ENCODE data around the gene IFNA17.

Gene IFNA17

GRCh38 chr9:21266733-21267484 lies 38.9 kb upstream of the IFNA17 start (continued):
- TF ChIP-seq ZNF18 (tag by site-specific recombination; IDR thresholded peaks at IDR 0.05) = no peak
- no peak for TF ChIP-seq KLF8 (tag by site-specific recombination; IDR thresholded peaks at IDR 0.05)
- TF ChIP-seq ZNF830 (tag by site-specific recombination; IDR thresholded peaks at IDR 0.05; ENCODE audit: low read depth) = no peak
- no peak for TF ChIP-seq ZNF555 (tag by site-specific recombination; conservative IDR thresholded peaks at IDR 0.05)

- CTCF ChIA-PET = interaction anchor here (0.6 to 0.8 kb wide), 4 partner anchors 12 to 1469 kb away, joined by 4 to 6 read pairs (median 6); no protein-coding TSS in a partner anchor
- Histone ChIP-seq H3K4me1 (ENCODE audit: control insufficient read depth, insufficient read depth, low read length) (no peaks in the 10 kb centered on the region), H3K4me3 (ENCODE audit: low read depth, low read length) (no peak overlapping the region), H3K9me3 (ENCODE audit: control insufficient read depth, insufficient read depth, low read depth, low read length) (no peaks in the 10 kb centered on the region), H3K27ac (ENCODE audit: extremely low read depth, low read depth, low read length) (no peak overlapping the region), H3K36me3 (ENCODE audit: control insufficient read depth in 2 of 2, insufficient read depth in 1 of 2, low read length in 2 of 2) (no peaks in the 10 kb centered on the region)
- TF ChIP-seq ZBTB7A (tag by site-specific recombination; IDR thresholded peaks at IDR 0.05; ENCODE audit: low read depth) (no peak), ZNF704 (tag by site-specific recombination; IDR thresholded peaks at IDR 0.05) (no peak), SCRT2 (tag by site-specific recombination; IDR thresholded peaks at IDR 0.05) (no peak), ZNF560 (tag by site-specific recombination; IDR thresholded peaks at IDR 0.05; ENCODE audit: borderline replicate concordance) (no peak), ZNF610 (tag by site-specific recombination; IDR thresholded peaks at IDR 0.05; ENCODE audit: borderline replicate concordance) (no peak), ZNF555 (tag by site-specific recombination; conservative IDR thresholded peaks at IDR 0.05) (no peak), ZBTB10 (tag by site-specific recombination; IDR thresholded peaks at IDR 0.05) (no peak), CTCF (tag by site-specific recombination; IDR thresholded peaks at IDR 0.05) (no peak)
- POLR2A ChIA-PET = no interaction called here
Observed at GRCh38 chr9:21265421-21266189, 37.6 kb upstream of the IFNA17 start.

GRCh38 chr9:21255538-21256212 lies 27.7 kb upstream of the IFNA17 start:
- no peak overlapping the region for H3K4me3 ChIP-seq (ENCODE audit: low read depth, low read length)
- TF ChIP-seq ZNF645 (tag by site-specific recombination; IDR thresholded peaks at IDR 0.05) (no peak), SCRT2 (tag by site-specific recombination; IDR thresholded peaks at IDR 0.05) (0 out of 2 replicates have a peak, but pooled peaks have one; percentile 20)
- ChIA-PET CTCF (interaction anchor here (0.6 kb wide), 1 partner anchor 523 kb away, joined by 3 read pairs; no protein-coding TSS in a partner anchor), POLR2A (interaction anchor here (0.5 kb wide), 1 partner anchor 553 kb away, joined by 3 read pairs; no protein-coding TSS in a partner anchor)
- no peaks in the 10 kb centered on the region for H3K9me3 ChIP-seq (ENCODE audit: control insufficient read depth, insufficient read depth, low read depth, low read length)
- no peaks in the 10 kb centered on the region for H3K36me3 ChIP-seq (ENCODE audit: control insufficient read depth in 2 of 2, insufficient read depth in 1 of 2, low read length in 2 of 2)
- H3K4me1 ChIP-seq (ENCODE audit: control insufficient read depth, insufficient read depth, low read length) = no peaks in the 10 kb centered on the region
- no peak overlapping the region for H3K27ac ChIP-seq (ENCODE audit: extremely low read depth, low read depth, low read length)

Data from HEK293 (cell line).